ENCODE data around the gene C12orf42.

Gene C12orf42

GRCh38 chr12:103288016-103288415, 207.8 kb downstream of the C12orf42 start:
- H3K36me3 Mint-ChIP-seq (ENCODE audit: low read depth) = no peaks in the 10 kb centered on the region
- TF ChIP-seq CTCF (IDR thresholded peaks at IDR 0.05; ENCODE audit: unreplicated experiment in 3 of 3) = no peak
- no peak overlapping the region for H3K27ac Mint-ChIP-seq
- H3K27me3 Mint-ChIP-seq (ENCODE audit: low read depth) = no peaks in the 10 kb centered on the region
- H3K9me3 Mint-ChIP-seq = peaks cover 9% of the 10 kb centered on the region
- H3K4me3 Mint-ChIP-seq = no peak overlapping the region
- H3K4me1 Mint-ChIP-seq = no peaks in the 10 kb centered on the region

DNA sequence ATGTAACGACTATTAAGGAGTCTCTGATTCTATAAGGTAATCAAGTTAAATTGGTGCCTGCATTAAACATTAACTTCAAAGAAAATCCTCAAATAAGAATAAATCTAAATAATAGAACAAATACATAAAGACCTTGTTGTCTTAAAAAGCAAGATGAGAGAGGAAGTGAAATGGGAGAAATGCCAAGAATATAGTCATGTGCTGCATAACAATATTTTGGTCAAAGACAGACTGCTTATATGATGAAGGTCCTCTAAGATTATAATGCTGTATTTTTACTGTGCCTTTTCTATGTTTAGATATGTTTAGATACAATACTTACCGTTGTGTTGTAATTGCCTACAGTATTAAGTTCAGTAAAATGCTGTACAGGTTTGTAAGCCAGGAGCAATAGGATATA, 213.6 kb downstream of the C12orf42 start:
- Mint-ChIP-seq H3K27ac (no peak overlapping the region), H3K9me3 (peaks cover 3% of the 10 kb centered on the region), H3K4me3 (no peak overlapping the region), H3K36me3 (ENCODE audit: low read depth) (no peaks in the 10 kb centered on the region), H3K4me1 (no peaks in the 10 kb centered on the region), H3K27me3 (ENCODE audit: low read depth) (no peaks in the 10 kb centered on the region)
- TF ChIP-seq CTCF (IDR thresholded peaks at IDR 0.05; ENCODE audit: unreplicated experiment in 3 of 3) = no peak

- no peak overlapping the region for H3K4me3 Mint-ChIP-seq
- no peaks in the 10 kb centered on the region for H3K9me3 Mint-ChIP-seq
- no peak overlapping the region for H3K27ac Mint-ChIP-seq
- no peaks in the 10 kb centered on the region for H3K27me3 Mint-ChIP-seq (ENCODE audit: low read depth)
- no peak for TF ChIP-seq CTCF (IDR thresholded peaks at IDR 0.05; ENCODE audit: unreplicated experiment in 3 of 3)
- H3K4me1 Mint-ChIP-seq = no peaks in the 10 kb centered on the region
- H3K36me3 Mint-ChIP-seq (ENCODE audit: low read depth) = no peaks in the 10 kb centered on the region
Observed at GRCh38 chr12:103279444-103279843, 216.3 kb downstream of the C12orf42 start.

DNA sequence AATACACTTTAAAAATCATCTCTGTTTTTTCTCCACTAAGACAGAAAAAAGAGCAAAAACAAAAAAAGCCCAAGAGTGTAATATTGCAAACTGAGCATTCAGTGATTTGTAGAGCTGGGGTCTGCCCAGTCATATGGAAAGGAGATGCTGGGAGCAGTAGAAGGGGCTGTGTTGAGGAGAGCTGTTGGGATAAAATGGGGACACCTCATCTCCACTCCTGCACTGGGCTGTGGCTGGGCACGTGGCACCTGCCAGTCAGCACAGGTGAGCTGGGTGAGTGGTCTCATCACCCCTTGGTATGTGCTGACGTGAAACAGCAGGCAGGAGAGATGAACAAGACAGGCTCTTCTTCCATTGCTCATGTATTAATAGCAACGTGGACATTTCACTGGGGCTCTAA, 217.4 kb downstream of the C12orf42 start:
- H3K27me3 Mint-ChIP-seq (ENCODE audit: low read depth) = no peaks in the 10 kb centered on the region
- H3K9me3 Mint-ChIP-seq = no peaks in the 10 kb centered on the region
- no peak overlapping the region for H3K27ac Mint-ChIP-seq
- no peak overlapping the region for H3K4me3 Mint-ChIP-seq
- no peaks in the 10 kb centered on the region for H3K4me1 Mint-ChIP-seq
- TF ChIP-seq CTCF (IDR thresholded peaks at IDR 0.05; ENCODE audit: unreplicated experiment in 3 of 3) = no peak
- H3K36me3 Mint-ChIP-seq (ENCODE audit: low read depth) = no peaks in the 10 kb centered on the region

- H3K27ac Mint-ChIP-seq = no peak overlapping the region
- no peak for TF ChIP-seq CTCF (IDR thresholded peaks at IDR 0.05; ENCODE audit: unreplicated experiment in 3 of 3)
- H3K36me3 Mint-ChIP-seq (ENCODE audit: low read depth) = no peaks in the 10 kb centered on the region
- H3K4me3 Mint-ChIP-seq = no peak overlapping the region
- no peaks in the 10 kb centered on the region for H3K9me3 Mint-ChIP-seq
- peaks cover 5% of the 10 kb centered on the region for H3K27me3 Mint-ChIP-seq (ENCODE audit: low read depth)
- H3K4me1 Mint-ChIP-seq = no peaks in the 10 kb centered on the region
Observed at GRCh38 chr12:103273645-103274044, 222.1 kb downstream of the C12orf42 start.

- no peaks in the 10 kb centered on the region for H3K4me1 Mint-ChIP-seq
- no peak for TF ChIP-seq CTCF (IDR thresholded peaks at IDR 0.05; ENCODE audit: unreplicated experiment in 3 of 3)
- no peaks in the 10 kb centered on the region for H3K9me3 Mint-ChIP-seq
- no peak overlapping the region for H3K27ac Mint-ChIP-seq
- H3K27me3 Mint-ChIP-seq (ENCODE audit: low read depth) = peaks cover 5% of the 10 kb centered on the region
- no peak overlapping the region for H3K4me3 Mint-ChIP-seq
- H3K36me3 Mint-ChIP-seq (ENCODE audit: low read depth) = no peaks in the 10 kb centered on the region
Observed at GRCh38 chr12:103272949-103273348, 222.8 kb downstream of the C12orf42 start.
